NT2/D1 (cell line): ENCODE results near the gene C3orf49.

Experiments
- DNase-seq: peaks from one replicate; pipeline ENCODE4 v3.0.0-alpha.2; 2011; ENCODE audit warnings: low read depth, low spot score
- H3K27me3 ChIP-seq: 2 replicates; pipeline ENCODE4 v1.6.0; 2011; ENCODE audit warnings: mild to moderate bottlenecking; ENCODE audit not compliant: insufficient read length, insufficient read depth
- H3K36me3 ChIP-seq: 2 replicates; pipeline ENCODE4 v1.6.1; 2011; ENCODE audit warnings: mild to moderate bottlenecking, low read length, mixed read lengths; ENCODE audit not compliant: insufficient read depth, insufficient read length
- H3K4me1 ChIP-seq: 2 replicates; pipeline ENCODE4 v1.5.1; 2011; ENCODE audit not compliant: insufficient read depth, insufficient read length
- H3K4me3 ChIP-seq: 2 replicates; pipeline ENCODE4 v1.5.1; 2011; ENCODE audit warnings: low read depth; ENCODE audit not compliant: insufficient read length
- H3K9ac ChIP-seq: 2 replicates; pipeline ENCODE4 v1.6.0; 2011; ENCODE audit warnings: low read depth; ENCODE audit not compliant: insufficient read length
- H3K9me3 ChIP-seq: 2 replicates; pipeline ENCODE4 v1.5.1; 2011; ENCODE audit warnings: mild to moderate bottlenecking, low read length; ENCODE audit not compliant: insufficient read depth
- SUZ12 ChIP-seq: IDR thresholded peaks from 2 replicates; pipeline ENCODE4 v1.6.1; 2011; ENCODE audit not compliant: insufficient read length, insufficient read depth; ENCODE audit errors: extremely low read depth
- YY1 ChIP-seq: IDR thresholded peaks from 2 replicates; pipeline ENCODE4 v1.6.1; 2011; ENCODE audit not compliant: insufficient read length, insufficient read depth
- ZNF274 ChIP-seq: IDR thresholded peaks from 2 replicates; pipeline ENCODE4 v1.6.1; 2011; ENCODE audit warnings: mild to moderate bottlenecking, low read depth, low read length

Gene C3orf49

GRCh38 chr3:63886858-63887257, 67.8 kb downstream of the C3orf49 start:
- no peak for TF ChIP-seq ZNF274
- TF ChIP-seq YY1, result no peak
- no peak for TF ChIP-seq SUZ12
- H3K4me3 ChIP-seq, result no peak overlapping the region
- no peak for DNase-seq
- no peaks in the 10 kb centered on the region for H3K27me3 ChIP-seq
- no peaks in the 10 kb centered on the region for H3K9me3 ChIP-seq
- H3K36me3 ChIP-seq, result peaks cover 2% of the 10 kb centered on the region
- H3K9ac ChIP-seq, result no peak overlapping the region
- H3K4me1 ChIP-seq, result no peaks in the 10 kb centered on the region

GRCh38 chr3:63891518-63891917, 72.4 kb downstream of the C3orf49 start:
- Histone ChIP-seq H3K9me3 (no peaks in the 10 kb centered on the region), H3K4me3 (no peak overlapping the region), H3K27me3 (no peaks in the 10 kb centered on the region), H3K36me3 (peaks cover 2% of the 10 kb centered on the region), H3K9ac (no peak overlapping the region), H3K4me1 (no peaks in the 10 kb centered on the region)
- TF ChIP-seq YY1 (no peak), ZNF274 (no peak), SUZ12 (no peak)
- no peak for DNase-seq

DNA sequence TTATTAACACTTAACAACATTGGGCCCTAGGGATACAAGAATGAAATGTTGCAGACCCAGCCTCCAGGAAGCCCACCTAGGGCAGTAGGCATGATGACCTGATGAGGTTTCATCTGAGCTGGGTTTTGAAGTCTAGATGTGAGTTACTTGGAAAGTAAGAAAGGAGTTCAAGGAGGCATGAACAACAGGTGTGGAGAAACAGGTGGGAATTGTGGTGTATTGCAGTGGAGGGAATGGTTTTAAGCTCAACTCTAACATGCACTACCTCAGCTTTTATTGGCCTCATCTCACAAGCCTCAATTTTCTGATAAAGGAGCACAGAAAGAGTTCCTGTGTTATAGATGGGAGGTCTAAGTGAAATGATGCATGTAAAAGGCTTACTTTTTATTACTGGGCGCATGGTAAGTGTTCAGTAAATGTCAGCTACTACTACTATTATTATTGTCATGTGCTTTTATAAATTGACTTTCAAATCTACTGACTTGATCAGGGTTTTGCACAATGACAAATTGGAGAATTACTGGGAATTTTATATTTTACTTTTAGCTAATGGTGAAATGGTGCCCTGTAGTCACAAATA, 73.8 kb downstream of the C3orf49 start:
- no peak overlapping the region for H3K9ac ChIP-seq
- H3K36me3 ChIP-seq, result peaks cover 2% of the 10 kb centered on the region
- no peak for DNase-seq
- H3K4me1 ChIP-seq, result no peaks in the 10 kb centered on the region
- H3K4me3 ChIP-seq, result no peak overlapping the region
- no peaks in the 10 kb centered on the region for H3K9me3 ChIP-seq
- no peak for TF ChIP-seq ZNF274
- no peak for TF ChIP-seq YY1
- no peak for TF ChIP-seq SUZ12
- H3K27me3 ChIP-seq, result no peaks in the 10 kb centered on the region

- Histone ChIP-seq H3K4me3 (no peak overlapping the region), H3K9ac (no peak overlapping the region), H3K4me1 (no peaks in the 10 kb centered on the region), H3K9me3 (no peaks in the 10 kb centered on the region), H3K27me3 (no peaks in the 10 kb centered on the region), H3K36me3 (peaks cover 24% of the 10 kb centered on the region)
- DNase-seq, result no peak
- no peak for TF ChIP-seq SUZ12
- TF ChIP-seq YY1, result no peak
- TF ChIP-seq ZNF274, result no peak
Measured at GRCh38 chr3:63895422-63896189, 76.5 kb downstream of the C3orf49 start.

DNA sequence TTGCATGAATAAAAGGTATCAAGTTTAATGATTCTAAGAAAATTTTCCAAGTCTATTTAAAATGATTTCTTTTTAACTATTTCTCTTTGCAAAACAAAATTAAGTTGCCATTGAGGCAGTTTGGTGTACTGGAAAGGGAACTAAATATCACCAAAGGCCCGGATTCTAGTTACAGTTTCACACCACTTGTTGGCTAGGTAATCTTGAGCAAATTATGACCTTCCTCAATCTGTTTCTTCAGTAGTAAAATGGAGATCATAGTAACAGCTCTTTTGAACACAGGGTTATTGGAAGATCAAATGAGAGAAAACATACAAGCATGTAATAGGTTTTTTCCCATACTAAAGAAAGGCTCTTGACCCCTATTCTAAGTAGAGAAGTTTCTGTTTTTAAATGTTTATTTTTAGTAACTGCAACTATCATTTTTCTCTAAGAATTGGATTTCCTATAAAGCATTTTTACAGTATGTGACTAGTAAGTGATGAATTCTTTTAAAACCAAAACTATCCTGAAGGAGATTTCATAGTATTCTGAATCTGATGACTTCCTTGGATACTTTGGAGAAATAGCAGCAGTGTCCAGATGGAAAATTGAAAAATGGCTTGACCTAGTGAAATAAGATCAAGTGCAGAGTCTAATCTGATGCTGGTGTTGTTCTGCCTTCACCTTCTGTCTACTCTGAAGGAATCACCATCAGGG, 77.4 kb downstream of the C3orf49 start:
- Histone ChIP-seq H3K4me3 (no peak overlapping the region), H3K27me3 (no peaks in the 10 kb centered on the region), H3K4me1 (no peaks in the 10 kb centered on the region), H3K9me3 (no peaks in the 10 kb centered on the region), H3K36me3 (peaks cover 27% of the 10 kb centered on the region), H3K9ac (no peak overlapping the region)
- no peak for DNase-seq
- TF ChIP-seq YY1 (no peak), ZNF274 (no peak), SUZ12 (no peak)
